Measurements from ENCODE around the gene EPPIN. TPM values are rescaled to one million over a fixed set of nuclear protein-coding genes. Genes with fewer than 3 reads are reported as not detected.
"Not testable (repeated sequence)": the region's sequence is repeated elsewhere in the genome, so short reads cannot be mapped to it uniquely, and the experiment has no call there.

The EPPIN gene
- total RNA-seq, 1 donor from 2014 or later: not detected

DNA sequence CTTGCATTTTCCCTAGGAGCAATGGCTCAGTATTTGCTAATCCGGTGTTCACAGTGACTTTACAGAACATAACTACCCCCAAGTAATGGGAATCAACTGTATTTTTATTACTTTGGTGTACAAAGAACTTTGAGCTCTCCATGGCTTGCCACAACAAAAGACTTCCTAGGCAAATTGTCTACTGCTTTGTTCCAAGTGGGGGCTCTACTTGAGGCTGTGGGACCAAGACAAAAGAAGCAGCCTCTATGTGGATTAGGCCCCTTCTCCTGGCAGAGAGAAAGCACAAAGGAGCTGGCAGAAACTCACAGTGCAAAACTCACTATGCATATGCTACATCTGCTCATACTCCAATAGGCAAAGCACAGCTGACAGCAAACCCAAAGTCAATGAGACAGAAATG is 31.0 kb upstream of the EPPIN start:
- Mint-ChIP-seq H3K27ac (ENCODE audit: unreplicated experiment) (no peak overlapping the region), H3K9me3 (ENCODE audit: low read depth) (peaks cover 5% of the 10 kb centered on the region), H3K4me1 (ENCODE audit: low read depth) (peaks cover 5% of the 10 kb centered on the region), H3K27me3 (ENCODE audit: low read depth) (peaks cover 23% of the 10 kb centered on the region), H3K4me3 (ENCODE audit: unreplicated experiment) (no peak overlapping the region), H3K36me3 (ENCODE audit: low read depth) (no peaks in the 10 kb centered on the region)
- TF ChIP-seq, protein P1, sequence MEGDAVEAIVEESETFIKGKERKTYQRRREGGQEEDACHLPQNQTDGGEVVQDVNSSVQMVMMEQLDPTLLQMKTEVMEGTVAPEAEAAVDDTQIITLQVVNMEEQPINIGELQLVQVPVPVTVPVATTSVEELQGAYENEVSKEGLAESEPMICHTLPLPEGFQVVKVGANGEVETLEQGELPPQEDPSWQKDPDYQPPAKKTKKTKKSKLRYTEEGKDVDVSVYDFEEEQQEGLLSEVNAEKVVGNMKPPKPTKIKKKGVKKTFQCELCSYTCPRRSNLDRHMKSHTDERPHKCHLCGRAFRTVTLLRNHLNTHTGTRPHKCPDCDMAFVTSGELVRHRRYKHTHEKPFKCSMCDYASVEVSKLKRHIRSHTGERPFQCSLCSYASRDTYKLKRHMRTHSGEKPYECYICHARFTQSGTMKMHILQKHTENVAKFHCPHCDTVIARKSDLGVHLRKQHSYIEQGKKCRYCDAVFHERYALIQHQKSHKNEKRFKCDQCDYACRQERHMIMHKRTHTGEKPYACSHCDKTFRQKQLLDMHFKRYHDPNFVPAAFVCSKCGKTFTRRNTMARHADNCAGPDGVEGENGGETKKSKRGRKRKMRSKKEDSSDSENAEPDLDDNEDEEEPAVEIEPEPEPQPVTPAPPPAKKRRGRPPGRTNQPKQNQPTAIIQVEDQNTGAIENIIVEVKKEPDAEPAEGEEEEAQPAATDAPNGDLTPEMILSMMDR (IDR thresholded peaks at IDR 0.05): no peak
- no peak for DNase-seq (ENCODE audit: low spot score)

DNA sequence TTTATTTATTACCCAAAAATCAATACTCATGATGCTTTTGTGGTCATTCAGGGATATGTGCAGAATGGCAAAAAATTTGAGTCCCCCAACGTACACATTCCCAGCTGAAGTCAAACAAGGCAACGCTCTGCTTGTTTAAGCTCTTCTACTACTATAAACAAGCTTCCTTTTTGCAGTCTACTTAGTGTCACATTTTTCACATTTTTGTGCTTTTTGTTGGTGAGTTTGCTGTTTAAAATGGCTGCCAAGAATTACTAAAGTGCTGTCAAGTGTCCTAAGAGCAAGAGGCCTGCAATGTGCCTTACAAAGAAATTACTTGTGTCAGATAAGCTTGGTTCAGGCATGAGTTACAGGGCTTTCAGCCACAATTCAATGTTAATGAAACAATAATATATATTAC is 29.8 kb upstream of the EPPIN start:
- peaks cover 5% of the 10 kb centered on the region for H3K4me1 Mint-ChIP-seq (ENCODE audit: low read depth)
- no peak overlapping the region for H3K27ac Mint-ChIP-seq (ENCODE audit: unreplicated experiment)
- H3K9me3 Mint-ChIP-seq (ENCODE audit: low read depth): peaks cover 10% of the 10 kb centered on the region
- H3K36me3 Mint-ChIP-seq (ENCODE audit: low read depth): no peaks in the 10 kb centered on the region
- H3K27me3 Mint-ChIP-seq (ENCODE audit: low read depth): peaks cover 17% of the 10 kb centered on the region
- H3K4me3 Mint-ChIP-seq (ENCODE audit: unreplicated experiment): no peak overlapping the region
- no peak for DNase-seq (ENCODE audit: low spot score)
- TF ChIP-seq, protein P1 (IDR thresholded peaks at IDR 0.05): no peak

DNA sequence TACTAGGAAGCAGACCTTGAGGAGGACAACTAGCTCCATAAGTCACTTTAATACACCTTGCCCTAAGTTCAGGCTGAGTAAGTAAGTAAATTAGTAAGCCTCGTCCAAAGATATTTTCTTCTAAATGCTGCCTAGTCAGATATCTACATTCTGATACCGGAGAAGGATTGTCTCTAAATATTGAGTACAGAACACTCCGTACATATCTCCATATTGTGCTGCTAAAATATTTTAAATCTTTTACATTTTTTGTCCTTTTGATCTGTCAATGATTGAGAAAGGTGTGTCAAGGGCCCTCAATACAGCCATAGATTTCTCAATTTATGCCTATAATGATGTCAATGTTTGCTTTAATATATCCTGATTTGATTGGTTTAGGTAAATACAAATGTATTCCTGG is 28.7 kb upstream of the EPPIN start:
- H3K27me3 Mint-ChIP-seq (ENCODE audit: low read depth): peaks cover 17% of the 10 kb centered on the region
- TF ChIP-seq, protein P1 (IDR thresholded peaks at IDR 0.05): no peak
- H3K9me3 Mint-ChIP-seq (ENCODE audit: low read depth): peaks cover 15% of the 10 kb centered on the region
- no peak overlapping the region for H3K4me3 Mint-ChIP-seq (ENCODE audit: unreplicated experiment)
- H3K27ac Mint-ChIP-seq (ENCODE audit: unreplicated experiment): no peak overlapping the region
- no peaks in the 10 kb centered on the region for H3K36me3 Mint-ChIP-seq (ENCODE audit: low read depth)
- peaks cover 5% of the 10 kb centered on the region for H3K4me1 Mint-ChIP-seq (ENCODE audit: low read depth)
- no peak for DNase-seq (ENCODE audit: low spot score)

DNA sequence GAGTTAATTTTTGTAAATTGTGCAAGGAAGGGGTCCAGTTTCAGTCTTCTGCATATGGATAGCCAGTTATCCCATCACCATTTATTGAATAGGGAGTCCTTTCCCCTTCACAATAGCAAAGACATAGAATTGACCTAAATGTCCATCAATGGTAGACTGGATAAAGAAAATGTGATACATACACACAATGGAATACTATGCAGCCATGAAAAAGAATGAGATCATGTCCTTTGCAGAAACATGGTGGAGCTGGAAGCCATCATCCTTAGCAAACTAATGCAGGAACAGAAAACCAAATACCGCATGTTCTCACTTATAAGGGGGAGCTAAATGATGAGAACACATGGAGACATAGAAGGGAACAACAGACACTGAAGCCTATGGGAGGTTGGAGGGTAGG is 22.4 kb upstream of the EPPIN start:
- not testable (repeated sequence) for H3K4me1 Mint-ChIP-seq (ENCODE audit: low read depth); H3K36me3 Mint-ChIP-seq (ENCODE audit: low read depth); DNase-seq (ENCODE audit: low spot score); H3K27ac Mint-ChIP-seq (ENCODE audit: unreplicated experiment); H3K4me3 Mint-ChIP-seq (ENCODE audit: unreplicated experiment); H3K27me3 Mint-ChIP-seq (ENCODE audit: low read depth)
- peaks cover 18% of the 10 kb centered on the region for H3K9me3 Mint-ChIP-seq (ENCODE audit: low read depth)

DNA sequence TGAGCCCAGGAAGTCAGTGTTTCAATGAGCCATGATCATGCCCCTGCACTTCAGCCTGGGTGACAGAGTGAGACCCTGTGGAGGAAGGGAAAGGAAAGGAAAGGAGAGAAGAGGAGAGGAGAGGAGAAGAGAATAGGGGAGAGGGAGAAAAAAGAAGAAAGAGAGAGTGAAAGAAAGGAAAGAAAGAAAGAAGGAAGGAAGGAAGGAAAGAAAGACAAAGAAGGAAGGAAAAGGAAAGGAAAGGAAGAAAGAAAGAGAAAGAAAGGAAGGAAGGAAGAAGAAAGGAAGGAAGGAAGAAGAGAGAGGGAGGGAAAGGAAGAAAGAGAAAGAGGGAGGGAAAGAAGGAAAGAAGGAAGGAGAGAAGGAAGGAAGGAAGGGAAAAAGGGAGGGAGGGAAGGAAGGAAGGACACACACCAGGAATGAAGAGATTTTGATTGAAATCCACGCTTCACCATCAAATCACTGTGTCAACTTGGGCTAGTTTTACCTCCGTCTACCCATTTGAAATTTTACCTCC is 17.6 kb upstream of the EPPIN start:
- no peak overlapping the region for H3K27ac Mint-ChIP-seq (ENCODE audit: unreplicated experiment)

DNA sequence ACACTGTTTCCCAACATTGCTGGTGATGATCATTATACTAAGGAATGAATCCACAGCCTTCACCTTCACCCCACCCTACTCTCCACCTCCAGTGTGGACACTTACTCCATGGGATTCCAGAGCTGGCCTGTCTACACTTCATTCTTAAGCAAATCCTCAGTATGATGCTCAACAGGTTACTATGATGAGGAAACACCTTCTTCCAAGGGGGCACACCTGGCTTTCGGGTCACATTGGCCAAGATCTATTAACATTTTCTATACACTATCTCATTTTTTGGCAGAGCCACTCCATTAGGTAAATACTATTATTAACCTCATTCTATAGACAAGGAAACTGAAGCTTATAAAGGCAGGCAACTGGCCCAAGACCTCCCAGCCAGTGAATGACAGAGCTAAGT is 8.0 kb upstream of the EPPIN start:
- Mint-ChIP-seq H3K36me3 (ENCODE audit: low read depth) (no peaks in the 10 kb centered on the region), H3K4me3 (ENCODE audit: unreplicated experiment) (no peak overlapping the region), H3K27ac (ENCODE audit: unreplicated experiment) (no peak overlapping the region), H3K27me3 (ENCODE audit: low read depth) (peaks cover 9% of the 10 kb centered on the region), H3K4me1 (ENCODE audit: low read depth) (no peaks in the 10 kb centered on the region), H3K9me3 (ENCODE audit: low read depth) (peaks cover 7% of the 10 kb centered on the region)
- TF ChIP-seq, protein P1 (IDR thresholded peaks at IDR 0.05): no peak
- DNase-seq (ENCODE audit: low spot score): no peak

More for the DNA sequence above, 17.6 kb upstream of the EPPIN start:
- no peak for DNase-seq (ENCODE audit: low spot score)
- H3K4me3 Mint-ChIP-seq (ENCODE audit: unreplicated experiment): no peak overlapping the region
- TF ChIP-seq, protein P1 (IDR thresholded peaks at IDR 0.05): no peak
- no peaks in the 10 kb centered on the region for H3K4me1 Mint-ChIP-seq (ENCODE audit: low read depth)
- peaks cover 30% of the 10 kb centered on the region for H3K27me3 Mint-ChIP-seq (ENCODE audit: low read depth)
- H3K9me3 Mint-ChIP-seq (ENCODE audit: low read depth): peaks cover 3% of the 10 kb centered on the region
- H3K36me3 Mint-ChIP-seq (ENCODE audit: low read depth): no peaks in the 10 kb centered on the region

All from chondrocyte (in vitro differentiated cells).